KG1 (cell line): Measurements from ENCODE around the gene TMEM235.

Source experiments
- DNase-seq: peaks from one replicate; lab custom pipeline; 2025; lab: John Stamatoyannopoulos, UW

Gene TMEM235

DNA sequence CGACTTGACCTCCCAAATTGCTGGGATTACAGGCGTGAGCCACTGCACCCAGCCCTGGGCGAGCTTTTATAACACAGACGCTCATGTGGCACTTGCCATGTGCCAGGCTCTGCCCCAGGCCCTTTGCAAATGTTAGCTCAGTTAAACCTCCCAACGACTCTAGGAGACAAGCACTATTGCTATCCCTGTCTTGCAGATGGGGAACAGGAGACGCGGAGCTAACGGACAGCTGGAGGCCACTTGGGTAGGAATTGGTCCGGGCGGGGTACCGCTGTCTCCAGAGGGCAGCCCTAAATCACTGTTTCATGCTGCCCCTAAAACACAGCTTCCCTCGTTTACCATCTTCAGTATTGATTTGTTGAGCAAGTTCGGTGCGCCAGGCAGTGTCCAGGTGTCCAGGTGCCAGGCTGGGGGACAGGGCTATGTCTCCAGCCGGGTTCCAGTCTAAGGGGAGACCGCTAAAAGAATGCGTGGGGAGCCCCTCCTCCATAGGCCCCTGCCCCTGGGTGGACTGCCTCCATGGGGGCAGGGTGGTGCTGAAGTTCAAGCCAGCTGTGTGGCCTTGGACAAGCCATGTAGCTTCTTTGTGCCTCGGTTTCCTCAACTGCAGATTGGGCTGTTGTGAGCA lies 23.7 kb downstream of the TMEM235 start:
- DNase-seq, result no peak

- DNase-seq, result no peak
These were observed 24.7 kb downstream of the TMEM235 start for GRCh38 chr17:78255953-78256706.

DNA sequence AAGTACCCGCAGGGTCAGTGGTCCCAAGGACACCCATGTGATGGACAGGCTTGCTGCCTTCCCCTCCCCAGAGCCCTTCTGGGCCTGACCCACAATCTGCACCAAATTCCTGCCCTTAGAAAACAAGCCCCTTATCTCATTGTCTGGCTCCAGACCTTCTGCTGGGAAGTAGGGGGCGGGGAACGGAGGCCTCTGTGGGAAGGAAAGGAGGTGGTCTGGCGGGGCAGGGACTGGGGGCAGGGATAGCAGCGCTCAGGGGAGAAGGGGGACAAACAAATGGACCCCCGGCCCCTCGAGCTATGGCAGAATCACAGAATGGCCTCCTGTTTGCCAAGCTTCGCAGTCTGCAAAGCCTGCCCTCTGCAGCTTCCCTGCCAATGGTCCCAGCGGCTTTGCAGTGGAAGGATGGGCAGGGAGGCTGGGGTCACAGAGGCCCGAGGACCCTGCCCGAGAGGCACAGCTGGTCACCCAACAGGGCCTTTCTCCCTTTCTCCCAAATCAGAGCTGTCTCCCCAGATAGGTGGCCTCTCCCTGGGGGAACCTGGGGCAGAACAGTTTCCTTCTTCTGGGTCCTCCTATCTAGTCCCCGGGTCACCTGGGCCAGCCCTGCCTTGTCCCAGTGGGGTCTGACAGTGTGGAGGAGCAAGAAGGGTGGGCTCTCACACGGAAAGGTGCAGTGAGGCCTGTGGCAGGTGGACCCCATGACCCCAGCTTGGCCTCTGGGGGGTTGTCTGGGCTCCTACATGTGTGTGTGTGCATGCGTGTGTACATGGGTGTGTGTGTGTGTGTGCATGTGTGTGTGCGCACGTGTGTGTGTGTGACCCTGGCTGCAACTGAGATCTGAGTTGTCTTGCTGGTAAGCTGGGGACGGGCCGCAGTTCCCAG lies 25.5 kb downstream of the TMEM235 start:
- no peak for DNase-seq

DNA sequence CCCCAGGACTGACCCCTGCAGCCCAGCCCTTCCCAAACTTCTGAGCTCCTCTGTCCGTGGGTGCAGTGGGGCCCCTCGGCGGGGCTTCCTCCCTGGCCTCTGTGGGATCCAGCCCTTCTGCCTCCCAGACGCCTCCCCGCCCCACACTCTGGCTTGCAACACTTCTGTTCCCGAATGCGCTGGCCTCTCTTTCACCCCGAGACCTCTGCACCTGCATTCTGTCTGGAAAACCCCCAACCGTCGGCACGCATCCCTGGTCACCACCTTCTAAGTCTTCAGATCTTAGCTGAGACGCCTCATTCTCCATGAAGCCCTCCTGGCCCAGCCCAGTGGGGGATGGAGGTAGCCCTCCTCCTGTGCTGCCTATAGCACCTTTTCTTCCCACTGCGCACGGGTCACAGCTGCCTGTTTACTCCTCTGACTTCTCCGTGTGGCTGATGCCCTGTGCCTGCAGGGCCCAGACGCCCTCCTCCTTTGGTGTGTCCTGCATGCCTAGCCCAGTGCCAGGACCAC lies 26.4 kb downstream of the TMEM235 start:
- peak; percentile 77 for DNase-seq

- peak; percentile 73 for DNase-seq
These were observed 27.1 kb downstream of the TMEM235 start for GRCh38 chr17:78258323-78259191.

DNA sequence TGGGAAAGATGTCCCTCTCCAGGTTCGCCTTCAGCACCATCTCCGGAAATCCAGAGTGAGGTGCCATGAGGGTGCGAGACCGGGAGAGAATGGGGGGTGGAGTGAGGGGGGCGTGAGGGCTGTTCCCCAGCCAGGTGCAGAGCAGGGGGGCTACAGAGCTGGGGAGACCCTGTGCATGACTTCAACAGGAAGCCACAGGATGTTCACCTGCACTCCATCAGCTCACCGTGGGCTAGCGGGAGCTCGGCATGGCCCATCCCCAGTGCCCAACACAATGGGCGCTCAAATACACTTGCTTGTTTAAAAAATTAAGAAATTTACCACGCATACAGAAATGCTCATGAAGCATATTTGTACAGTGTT lies 27.7 kb downstream of the TMEM235 start:
- no peak for DNase-seq

DNA sequence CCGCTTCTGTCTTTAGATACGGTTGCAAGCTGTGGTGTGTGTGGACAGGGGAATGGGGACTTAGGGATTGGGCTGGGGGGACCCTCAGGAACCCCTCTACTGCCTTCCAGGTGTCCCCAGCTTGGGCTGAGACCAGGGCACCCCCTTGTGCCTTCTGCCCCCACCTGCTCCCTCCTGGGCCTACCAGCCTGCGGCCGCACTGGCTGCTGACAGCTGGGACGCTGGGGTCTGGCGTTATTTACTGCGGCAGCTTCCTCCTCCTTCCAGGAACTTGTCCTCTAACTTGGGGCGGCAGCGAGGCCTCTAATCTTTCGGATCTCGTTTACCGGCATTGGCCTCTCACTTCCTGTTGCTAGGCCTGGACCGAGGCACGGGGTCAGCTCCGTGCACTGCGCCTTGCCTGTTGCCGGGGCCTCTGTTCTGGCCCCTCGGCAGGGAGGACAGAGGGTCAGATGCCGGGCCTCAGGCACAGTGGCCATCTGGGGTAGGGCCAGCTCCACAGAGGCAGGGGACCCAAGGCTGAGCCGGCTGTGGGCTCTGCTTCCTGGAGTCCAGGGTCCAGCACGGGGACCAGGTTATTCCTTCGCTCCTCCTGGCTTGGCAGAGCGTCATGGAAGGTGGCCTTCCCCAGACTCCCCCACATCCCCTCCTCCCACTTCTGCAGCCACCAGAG lies 31.8 kb downstream of the TMEM235 start:
- peak; percentile 63 for DNase-seq

GRCh38 chr17:78263736-78264340 lies 32.4 kb downstream of the TMEM235 start:
- no peak for DNase-seq

DNA sequence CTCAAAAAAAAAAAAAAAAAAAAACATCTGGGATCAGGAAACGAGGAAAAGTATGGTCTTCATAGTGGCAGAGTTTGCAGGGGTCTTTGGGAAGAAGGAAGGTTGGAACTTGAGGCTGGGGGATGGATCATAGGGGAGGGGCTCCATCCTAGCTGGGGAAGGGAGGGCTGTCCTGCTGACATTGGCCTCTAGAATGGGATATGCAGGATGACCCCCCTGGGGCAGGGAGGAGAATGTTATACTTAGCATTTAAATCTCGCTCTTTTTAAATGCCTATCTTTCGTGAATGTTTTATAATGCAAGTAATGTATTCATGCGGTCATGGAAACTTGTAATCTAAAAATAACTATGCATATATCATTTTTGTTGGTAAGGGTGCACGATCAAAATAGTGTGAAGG lies 33.2 kb downstream of the TMEM235 start:
- no peak for DNase-seq

DNA sequence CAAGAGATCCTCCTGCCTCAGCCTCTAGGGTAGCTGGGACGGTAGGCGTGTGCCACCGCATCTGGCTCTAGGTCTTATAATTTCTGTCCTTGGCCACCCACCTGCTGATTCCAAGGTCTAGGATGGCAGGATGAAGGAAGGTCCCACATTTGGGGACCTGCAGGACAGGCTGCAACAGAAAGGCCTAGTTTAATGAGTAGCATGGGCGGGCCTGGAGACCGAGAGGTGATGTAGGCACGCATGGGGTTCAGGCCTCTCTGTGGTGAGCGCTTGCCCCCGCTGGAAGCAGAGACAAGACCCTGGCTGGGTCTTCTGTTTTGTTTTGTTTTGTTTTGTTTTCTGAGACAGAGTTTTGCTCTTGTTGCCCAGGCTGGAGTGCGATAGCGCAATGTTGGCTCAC lies 33.7 kb downstream of the TMEM235 start:
- no peak for DNase-seq

GRCh38 chr17:78266231-78266631 lies 34.8 kb downstream of the TMEM235 start:
- DNase-seq, result no peak

- DNase-seq, result no peak
These were observed 35.3 kb downstream of the TMEM235 start for GRCh38 chr17:78266771-78267170.

GRCh38 chr17:78267253-78268073 lies 36.0 kb downstream of the TMEM235 start:
- no peak for DNase-seq

DNA sequence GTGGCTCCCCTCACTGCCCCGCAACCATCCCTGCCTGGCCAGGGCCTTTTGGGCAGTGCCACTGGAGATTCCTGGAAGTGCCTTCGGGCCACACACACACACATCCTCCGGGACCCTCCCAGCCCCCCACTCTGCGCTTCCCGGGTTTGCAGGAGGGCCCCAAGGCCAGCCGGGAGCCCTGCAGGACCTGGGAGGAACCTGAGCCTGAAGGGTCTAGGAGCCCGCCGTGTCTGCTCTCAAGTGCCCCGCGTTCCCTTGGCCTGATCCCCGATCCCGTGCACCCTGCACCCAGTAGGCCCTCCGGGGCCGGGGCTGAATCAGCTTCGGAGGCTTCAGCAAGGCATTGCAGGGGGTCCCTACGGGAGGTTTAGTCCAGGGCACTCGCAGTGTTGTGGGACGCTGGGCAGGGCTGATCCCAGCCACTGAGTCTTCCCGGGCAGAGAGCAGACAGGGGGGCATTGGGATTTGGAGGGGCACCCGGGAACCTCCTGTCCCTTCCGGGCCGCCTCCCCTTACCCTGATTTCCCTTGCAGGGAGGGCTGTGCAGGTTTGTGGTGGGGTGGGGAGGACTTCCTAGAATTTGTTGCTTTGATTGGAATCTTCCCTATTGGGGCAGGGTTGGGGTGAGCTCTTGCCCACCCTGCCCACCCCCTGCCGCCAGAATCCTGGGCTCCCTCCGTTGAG lies 36.9 kb downstream of the TMEM235 start:
- DNase-seq, result no peak

DNA sequence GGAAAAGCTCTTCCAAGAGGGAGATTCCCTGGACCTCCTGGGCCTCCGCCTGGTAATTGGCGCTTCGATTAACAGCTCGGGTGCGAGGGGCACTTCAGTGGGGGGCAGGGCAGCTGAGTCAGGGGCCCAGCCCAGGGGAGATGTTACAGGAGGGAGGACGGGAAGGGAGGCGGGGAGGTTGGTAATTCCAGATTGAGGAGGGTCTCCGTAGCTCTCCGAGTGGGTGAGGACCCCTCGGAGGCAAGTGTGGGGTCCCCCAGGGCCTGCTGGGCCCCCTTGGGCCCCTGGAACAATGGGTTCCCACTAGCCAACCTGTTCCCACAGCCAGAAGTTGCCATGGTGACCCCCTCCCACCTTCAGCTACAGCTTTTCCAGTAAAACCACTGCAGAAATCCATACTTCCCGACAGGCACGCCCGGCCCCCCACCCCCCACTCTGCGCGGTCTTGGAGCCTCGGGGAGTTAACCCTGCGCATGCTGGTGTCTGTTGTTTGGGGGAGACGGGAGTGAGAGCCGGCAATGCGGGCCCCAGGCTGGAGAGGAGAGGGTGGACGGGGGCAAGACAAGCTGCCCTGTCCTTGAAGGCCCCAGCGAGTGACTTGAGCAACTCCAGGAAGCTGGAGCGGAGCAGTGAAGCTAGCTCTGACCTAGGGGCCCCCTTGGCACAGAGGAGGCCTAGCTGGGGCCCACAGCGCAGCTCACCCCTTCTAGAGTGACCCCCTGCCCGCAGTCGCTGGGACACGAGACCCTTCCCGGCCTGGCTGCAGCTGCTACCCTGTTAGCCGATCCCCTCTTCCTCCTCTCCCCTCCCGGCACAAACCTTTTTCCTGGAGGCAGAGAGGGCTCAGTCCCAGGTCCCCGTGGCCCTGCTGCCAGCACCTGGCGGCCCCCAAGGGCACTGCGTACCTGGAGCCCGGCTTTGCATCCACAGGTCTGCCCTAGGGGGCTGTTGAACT lies 37.8 kb downstream of the TMEM235 start:
- DNase-seq, result no peak

- DNase-seq, result no peak
These were observed 38.5 kb downstream of the TMEM235 start for GRCh38 chr17:78269955-78270381.

- no peak for DNase-seq
These were observed 40.2 kb downstream of the TMEM235 start for GRCh38 chr17:78271419-78272170.
